Omental fat pad (tissue), 4 donors: ENCODE results near the gene DLX3. TPM values are rescaled to one million over a fixed set of nuclear protein-coding genes. Genes with fewer than 3 reads are reported as not detected.
A peak's percentile ranks its signal among the peaks of the same experiment; 100 is the strongest.

Experiments used
- ATAC-seq: fragments of 150-250 bp; one replicate; pipeline ENCODE4 v1.9.1; 2016; ENCODE audit warnings: mild to moderate bottlenecking, moderate library complexity; ENCODE audit not compliant: low FRiP score
- DNase-seq: peaks from one replicate; pipeline ENCODE4 v3.0.0-alpha.2; 2019; ENCODE audit warnings: low spot score
- total RNA-seq, 4 donors: library from RNA; depleted of rRNA; stranded (reverse); fragments of >200 nt; gene quantifications; one replicate each; pipeline ENCODE4 v1.1.0, GENCODE V29; 2016
- TF ChIP-seq, protein P1 (sequence below), 3 donors: fragments of 450-650 bp; IDR thresholded peaks; one replicate each; pipeline ENCODE4 v1.5.1; 2016 to 2017; ENCODE audit warnings: antibody characterized with exemption in 3 of 3, mild to moderate bottlenecking in 3 of 3, moderate library complexity in 2 of 3

The DLX3 gene
- total RNA-seq, 4 donors from 2014 or later, result 0.28 TPM; not detected in 3

DNA sequence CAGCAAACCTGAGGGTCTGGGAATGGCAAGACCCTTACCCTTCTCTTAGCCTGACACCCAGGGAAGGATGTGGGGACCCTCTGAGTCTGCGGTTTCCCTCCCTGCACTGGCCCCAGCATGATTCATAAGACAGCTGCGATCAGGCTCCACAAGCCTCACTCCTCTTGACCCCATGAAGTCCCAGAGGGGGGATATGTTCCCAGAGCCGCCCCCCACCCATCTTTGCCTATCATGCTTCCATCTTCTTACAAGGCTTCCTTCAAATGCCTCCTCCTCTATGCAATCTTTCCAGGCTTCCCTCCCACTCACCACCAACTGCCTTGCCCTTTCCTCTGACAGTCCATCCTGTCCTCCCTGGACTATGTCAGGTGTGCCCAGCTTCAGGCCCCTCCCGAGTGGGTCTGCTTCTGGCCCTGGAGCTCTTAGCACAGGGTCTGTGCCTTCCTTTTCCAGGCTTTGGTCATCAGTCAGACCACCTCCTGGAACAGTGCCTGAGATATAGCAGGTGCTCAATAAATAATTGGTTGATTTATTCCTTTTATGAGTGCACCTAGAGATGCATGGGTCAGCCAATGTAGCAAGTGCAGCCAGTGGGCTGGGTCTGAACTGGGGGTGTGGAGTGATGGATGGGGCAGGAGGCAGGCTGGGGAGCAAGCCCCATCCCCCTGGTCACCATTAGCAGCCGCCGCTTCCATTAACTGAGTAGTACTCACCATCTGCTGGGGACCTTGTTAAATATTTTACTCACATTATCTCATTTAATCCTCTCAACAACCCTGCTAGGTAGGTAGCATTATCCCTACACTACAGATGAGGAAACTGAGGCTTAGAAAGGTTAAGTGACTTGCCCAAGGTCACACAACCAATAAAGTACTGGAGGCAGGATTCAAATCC is 8.4 kb downstream of the DLX3 start:
- DNase-seq (no peak), ATAC-seq (no peak)
- TF ChIP-seq, protein P1, sequence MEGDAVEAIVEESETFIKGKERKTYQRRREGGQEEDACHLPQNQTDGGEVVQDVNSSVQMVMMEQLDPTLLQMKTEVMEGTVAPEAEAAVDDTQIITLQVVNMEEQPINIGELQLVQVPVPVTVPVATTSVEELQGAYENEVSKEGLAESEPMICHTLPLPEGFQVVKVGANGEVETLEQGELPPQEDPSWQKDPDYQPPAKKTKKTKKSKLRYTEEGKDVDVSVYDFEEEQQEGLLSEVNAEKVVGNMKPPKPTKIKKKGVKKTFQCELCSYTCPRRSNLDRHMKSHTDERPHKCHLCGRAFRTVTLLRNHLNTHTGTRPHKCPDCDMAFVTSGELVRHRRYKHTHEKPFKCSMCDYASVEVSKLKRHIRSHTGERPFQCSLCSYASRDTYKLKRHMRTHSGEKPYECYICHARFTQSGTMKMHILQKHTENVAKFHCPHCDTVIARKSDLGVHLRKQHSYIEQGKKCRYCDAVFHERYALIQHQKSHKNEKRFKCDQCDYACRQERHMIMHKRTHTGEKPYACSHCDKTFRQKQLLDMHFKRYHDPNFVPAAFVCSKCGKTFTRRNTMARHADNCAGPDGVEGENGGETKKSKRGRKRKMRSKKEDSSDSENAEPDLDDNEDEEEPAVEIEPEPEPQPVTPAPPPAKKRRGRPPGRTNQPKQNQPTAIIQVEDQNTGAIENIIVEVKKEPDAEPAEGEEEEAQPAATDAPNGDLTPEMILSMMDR (IDR thresholded peaks at IDR 0.05), result no peak

DNA sequence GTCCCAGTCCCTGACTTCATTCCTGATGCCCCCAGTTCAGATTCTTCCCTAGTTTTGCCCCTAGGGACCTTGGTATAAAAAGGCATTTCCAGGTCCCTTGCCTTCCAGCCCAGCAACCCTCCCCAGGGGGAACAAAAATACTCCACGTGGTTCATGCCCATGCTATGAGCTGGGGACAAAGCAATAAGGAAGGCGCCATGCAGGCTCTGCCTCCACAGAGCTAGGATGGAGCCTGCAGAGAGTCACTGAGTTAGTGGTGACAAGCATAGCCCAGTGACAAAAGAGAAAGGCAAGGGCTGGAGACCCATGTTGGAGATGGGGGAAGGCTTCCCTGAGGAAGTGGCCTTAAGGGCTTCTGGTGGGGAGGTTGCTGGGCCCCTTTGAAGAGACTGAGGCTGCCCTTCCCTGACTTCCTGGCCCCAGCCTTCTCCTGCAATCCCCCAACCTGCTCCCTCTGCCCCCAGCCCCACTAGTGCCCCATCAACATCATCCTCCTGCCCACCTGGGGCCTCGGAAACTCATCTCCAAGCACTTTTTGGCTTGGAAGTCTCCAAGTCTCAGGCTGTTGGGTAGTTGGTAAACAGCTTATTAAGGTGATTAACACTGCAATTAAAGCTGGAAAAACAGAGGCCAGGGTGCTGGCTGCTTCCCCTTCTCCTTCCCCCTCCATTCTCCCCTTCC is 9.6 kb downstream of the DLX3 start:
- ATAC-seq, result no peak
- no peak for DNase-seq

DNA sequence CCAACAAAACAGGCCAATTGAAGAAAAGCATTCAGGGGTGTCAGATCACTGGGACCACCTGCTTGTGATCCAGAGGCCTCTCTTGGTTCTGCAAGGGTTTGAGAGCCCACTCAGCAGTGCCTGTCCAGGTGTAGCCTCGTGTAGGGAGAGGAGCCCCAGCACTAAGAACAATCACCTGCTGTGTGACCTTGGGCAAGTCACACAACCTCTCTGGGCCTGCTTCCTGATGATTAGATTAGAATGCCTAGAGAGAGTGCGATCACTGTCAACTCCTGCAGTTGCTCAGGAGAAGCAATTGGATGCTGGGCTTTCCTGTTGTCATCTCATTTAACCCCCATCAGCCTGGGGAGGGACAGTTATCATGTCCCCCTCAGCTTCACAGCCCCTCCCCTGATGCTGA is 10.2 kb downstream of the DLX3 start:
- ATAC-seq, result no peak
- DNase-seq, result no peak
- TF ChIP-seq, protein P1 (IDR thresholded peaks at IDR 0.05), result no peak

More for the DNA sequence above, 9.6 kb downstream of the DLX3 start:
- TF ChIP-seq, protein P1 (IDR thresholded peaks at IDR 0.05), result no peak

DNA sequence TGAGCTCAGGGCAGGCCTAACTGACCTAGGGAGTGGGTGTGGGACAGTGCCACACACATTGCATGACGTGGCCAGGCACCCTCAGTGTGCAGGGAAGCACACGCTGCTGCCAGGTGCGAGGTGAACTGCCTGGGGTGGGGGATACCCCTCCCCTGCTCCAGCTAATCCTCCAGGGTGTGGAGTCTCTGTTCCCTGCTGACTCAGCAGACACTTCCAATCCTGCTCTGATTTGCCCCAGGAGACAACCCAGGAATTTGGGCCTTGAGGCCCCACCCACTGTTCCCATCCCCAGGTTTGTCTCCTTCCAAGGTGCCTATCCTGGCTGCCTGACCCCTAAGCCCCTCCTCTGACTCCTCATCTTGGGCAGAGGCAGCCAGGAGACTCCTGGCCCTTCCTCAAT is 10.7 kb downstream of the DLX3 start:
- TF ChIP-seq, protein P1 (IDR thresholded peaks at IDR 0.05), result no peak
- DNase-seq (no peak), ATAC-seq (peak; percentile 22)

DNA sequence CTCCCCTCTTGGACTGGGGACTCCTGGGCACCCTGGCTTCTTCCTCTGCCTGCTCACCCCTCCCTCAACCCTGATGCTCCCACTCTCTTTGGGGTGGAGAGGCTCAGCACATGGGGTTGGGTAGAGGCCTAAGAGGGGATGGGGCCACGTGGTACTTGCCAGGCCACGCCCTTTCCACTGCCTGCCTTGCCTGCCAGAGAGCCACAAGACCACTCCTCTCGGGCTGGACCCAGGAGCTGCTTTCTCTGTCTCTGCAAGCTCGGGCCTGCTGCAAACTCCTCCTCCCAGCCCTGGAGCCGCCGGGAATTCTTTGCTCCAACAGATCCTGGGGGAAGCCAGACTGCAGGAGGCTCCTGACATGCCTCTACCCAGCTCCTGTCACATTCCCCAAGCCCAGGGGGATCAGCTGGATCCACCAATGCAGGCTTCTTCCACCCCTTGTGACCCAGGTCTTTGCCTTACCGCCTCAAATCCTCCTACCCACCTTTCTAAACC is 14.3 kb downstream of the DLX3 start:
- ATAC-seq, result no peak
- TF ChIP-seq, protein P1 (IDR thresholded peaks at IDR 0.05), result no peak
- DNase-seq, result no peak

DNA sequence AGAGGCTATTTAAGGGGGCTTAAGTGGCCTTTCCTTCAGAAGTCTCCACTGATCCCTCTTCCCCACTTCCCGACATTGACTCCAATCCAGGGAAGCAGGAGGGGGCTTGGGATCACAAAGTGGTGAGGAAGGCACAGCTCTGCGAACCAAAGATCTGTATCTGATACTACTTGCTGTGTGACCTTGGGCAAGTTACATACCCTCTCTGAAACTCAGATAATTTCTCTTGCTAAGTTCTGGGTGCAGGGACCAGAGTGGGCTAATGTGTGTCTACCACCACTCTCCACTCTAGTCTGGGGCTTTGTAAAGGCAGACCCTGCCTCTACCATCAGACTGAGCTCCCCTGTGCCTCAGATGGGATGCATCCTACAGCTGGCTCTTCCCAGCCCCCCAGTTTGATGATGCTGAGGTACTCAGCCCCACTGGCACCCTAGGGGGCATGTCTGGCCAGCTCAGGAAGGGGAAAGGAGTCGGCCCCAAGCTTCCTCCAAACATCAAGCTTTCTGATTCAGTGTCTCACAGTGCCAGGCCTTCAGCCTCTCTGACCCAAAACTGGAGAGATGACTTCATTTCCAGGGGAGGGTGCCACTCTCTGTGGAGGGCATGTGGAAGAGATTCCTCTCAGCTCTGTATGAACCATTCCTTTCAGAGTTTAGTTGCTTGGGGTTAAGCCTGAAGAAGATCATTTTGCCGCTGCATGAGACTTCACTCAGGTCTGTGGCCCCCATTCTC is 15.1 kb downstream of the DLX3 start:
- no peak for DNase-seq
- no peak for ATAC-seq
- TF ChIP-seq, protein P1 (IDR thresholded peaks at IDR 0.05), result no peak
